Body of pancreas (tissue), 4 donors: Measurements from ENCODE around the gene CFAP298.

Source experiments
- CTCF ChIP-seq, 7 experiments: fragments of 450-650 bp in 4 of 7; fragments of 200-600 bp in 3 of 7; sonication (generic) in 3 of 7; IDR thresholded peaks; one replicate each; pipeline ENCODE4 v1.5.1; 2016 to 2019; ENCODE audit warnings: antibody characterized with exemption in 7 of 7
- POLR2A ChIP-seq, 3 donors: fragments of 450-650 bp; IDR thresholded peaks; one replicate each; pipeline ENCODE4 v1.6.1; 2016; ENCODE audit warnings: antibody characterized with exemption in 3 of 3, mild to moderate bottlenecking in 2 of 3

GRCh38 chr21:32576011-32576410 lies 36.2 kb downstream of the CFAP298 start:
- no peak for TF ChIP-seq POLR2A (IDR thresholded peaks at IDR 0.05)
- TF ChIP-seq CTCF (IDR thresholded peaks at IDR 0.05), result no peak
